Neural progenitor cell (in vitro differentiated cells): ENCODE data around the gene CABLES1. TPM values are rescaled to one million over a fixed set of nuclear protein-coding genes. Genes with fewer than 3 reads are reported as not detected.
A peak's percentile ranks its signal among the peaks of the same experiment; 100 is the strongest.

Experiments used
- DNase-seq: peaks from one replicate; pipeline ENCODE4 v3.0.0-alpha.2; 2016; ENCODE audit warnings: low spot score
- H2AFZ ChIP-seq: fragments of 200-600 bp; sonication (generic); replicated peaks from 2 replicates; pipeline ENCODE4 v1.6.1; 2016; ENCODE audit warnings: antibody characterized with exemption
- H3F3A ChIP-seq: fragments of 200-600 bp; sonication (generic); 2 replicates; pipeline ENCODE4 v1.6.1; 2016; ENCODE audit warnings: antibody characterized with exemption, low read depth
- H3K27ac ChIP-seq: fragments of 200-600 bp; sonication (generic); 2 replicates; pipeline ENCODE4 v1.5.1; 2016; ENCODE audit warnings: mild to moderate bottlenecking
- H3K27me3 ChIP-seq: fragments of 200-600 bp; sonication (generic); 2 replicates; pipeline ENCODE4 v1.6.1; 2016; ENCODE audit warnings: mild to moderate bottlenecking, moderate library complexity
- H3K36me3 ChIP-seq: fragments of 200-600 bp; sonication (generic); 2 replicates; pipeline ENCODE4 v1.5.1; 2016
- H3K4me1 ChIP-seq: fragments of 200-600 bp; sonication (generic); 2 replicates; pipeline ENCODE4 v1.6.1; 2016; ENCODE audit warnings: mixed run types
- H3K4me2 ChIP-seq: fragments of 200-600 bp; sonication (generic); 2 replicates; pipeline ENCODE4 v1.6.1; 2016
- H3K4me3 ChIP-seq: fragments of 200-600 bp; sonication (generic); 2 replicates; pipeline ENCODE4 v1.5.1; 2016
- H3K79me2 ChIP-seq: fragments of 200-600 bp; sonication (generic); 2 replicates; pipeline ENCODE4 v1.6.1; 2016; ENCODE audit warnings: low read depth
- H3K9ac ChIP-seq: fragments of 200-600 bp; sonication (generic); 2 replicates; pipeline ENCODE4 v1.6.1; 2016
- H3K9me3 ChIP-seq: fragments of 200-600 bp; sonication (generic); 2 replicates; pipeline ENCODE4 v1.5.1; 2016; ENCODE audit warnings: low read depth
- H4K20me1 ChIP-seq: fragments of 200-600 bp; sonication (generic); 2 replicates; pipeline ENCODE4 v1.6.1; 2016; ENCODE audit warnings: low read depth
- H3K27ac Mint-ChIP-seq: 3 replicates; pipeline ENCODE4 v1.8.0; 2021; ENCODE audit warnings: mixed read lengths
- H3K27me3 Mint-ChIP-seq: 2 replicates; pipeline ENCODE4 v1.8.0; 2022; ENCODE audit warnings: low read depth, mild to moderate bottlenecking, inconsistent platforms, moderate library complexity, mixed read lengths; ENCODE audit not compliant: insufficient read depth
- H3K36me3 Mint-ChIP-seq: 3 replicates; pipeline ENCODE4 v1.8.0; 2021; ENCODE audit warnings: mixed read lengths
- H3K4me1 Mint-ChIP-seq: 3 replicates; pipeline ENCODE4 v1.8.0; 2021; ENCODE audit warnings: mixed read lengths
- H3K4me3 Mint-ChIP-seq: 3 replicates; pipeline ENCODE4 v1.8.0; 2021; ENCODE audit warnings: mild to moderate bottlenecking, moderate library complexity, mixed read lengths
- H3K9me3 Mint-ChIP-seq: 3 replicates; pipeline ENCODE4 v1.8.0; 2020; ENCODE audit warnings: mixed read lengths
- EZH2 ChIP-seq: fragments of 200-600 bp; sonication (generic); IDR thresholded peaks from 2 replicates; pipeline ENCODE4 v1.6.1; 2017; ENCODE audit warnings: antibody characterized with exemption, mild to moderate bottlenecking, moderate library complexity
- EZH2phosphoT487 ChIP-seq: fragments of 200-600 bp; sonication (generic); IDR thresholded peaks from 2 replicates; pipeline ENCODE4 v1.6.1; 2017; ENCODE audit warnings: antibody characterized with exemption
- total RNA-seq: library from RNA; depleted of rRNA; stranded (reverse); fragments of >200 nt; gene quantifications from 2 replicates; pipeline ENCODE4 v1.2.3, GENCODE V29; 2015; ENCODE audit warnings: low replicate concordance
- TF ChIP-seq, protein P1 (sequence below): fragments of 200-600 bp; sonication (generic); IDR thresholded peaks from 2 replicates; pipeline ENCODE4 v1.5.1; 2017; ENCODE audit warnings: antibody characterized with exemption, mild to moderate bottlenecking

CABLES1 gene
- total RNA-seq, 1 donor from 2014 or later, result 2.8 TPM

DNA sequence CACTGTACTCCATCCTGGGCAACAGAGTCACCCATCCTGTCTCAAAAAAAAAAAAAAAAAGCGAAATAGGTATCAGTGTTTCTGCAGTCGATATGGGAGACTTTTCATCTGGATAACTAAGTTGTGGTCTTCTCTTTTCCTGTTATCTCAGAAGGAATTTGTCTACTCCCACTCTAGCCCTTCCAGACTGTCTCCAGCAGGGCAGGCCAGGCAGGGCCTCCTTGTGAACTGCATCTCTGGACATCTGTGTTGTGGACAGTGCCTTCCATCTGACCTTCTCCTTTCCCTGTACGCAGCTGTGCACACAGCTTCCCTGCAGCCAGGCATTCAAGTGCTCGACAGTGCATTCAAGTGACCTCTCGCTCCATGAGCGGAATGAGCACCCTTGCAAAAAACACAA, 110.2 kb downstream of the CABLES1 start:
- H3K4me2 ChIP-seq, result no peak overlapping the region
- no peaks in the 10 kb centered on the region for H3K36me3 ChIP-seq
- no peak overlapping the region for H3K4me3 Mint-ChIP-seq
- DNase-seq, result no peak
- H3K9me3 ChIP-seq, result no peaks in the 10 kb centered on the region
- H3K27me3 Mint-ChIP-seq, result peaks cover 6% of the 10 kb centered on the region
- H4K20me1 ChIP-seq, result no peaks in the 10 kb centered on the region
- H3K9me3 Mint-ChIP-seq, result peaks cover 11% of the 10 kb centered on the region
- H3K4me1 ChIP-seq, result peaks cover 9% of the 10 kb centered on the region
- peaks cover 17% of the 10 kb centered on the region for H3K4me1 Mint-ChIP-seq
- peaks cover 26% of the 10 kb centered on the region for H3K36me3 Mint-ChIP-seq
- no peaks in the 10 kb centered on the region for H3K79me2 ChIP-seq
- no peak for TF ChIP-seq EZH2
- TF ChIP-seq, protein P1, sequence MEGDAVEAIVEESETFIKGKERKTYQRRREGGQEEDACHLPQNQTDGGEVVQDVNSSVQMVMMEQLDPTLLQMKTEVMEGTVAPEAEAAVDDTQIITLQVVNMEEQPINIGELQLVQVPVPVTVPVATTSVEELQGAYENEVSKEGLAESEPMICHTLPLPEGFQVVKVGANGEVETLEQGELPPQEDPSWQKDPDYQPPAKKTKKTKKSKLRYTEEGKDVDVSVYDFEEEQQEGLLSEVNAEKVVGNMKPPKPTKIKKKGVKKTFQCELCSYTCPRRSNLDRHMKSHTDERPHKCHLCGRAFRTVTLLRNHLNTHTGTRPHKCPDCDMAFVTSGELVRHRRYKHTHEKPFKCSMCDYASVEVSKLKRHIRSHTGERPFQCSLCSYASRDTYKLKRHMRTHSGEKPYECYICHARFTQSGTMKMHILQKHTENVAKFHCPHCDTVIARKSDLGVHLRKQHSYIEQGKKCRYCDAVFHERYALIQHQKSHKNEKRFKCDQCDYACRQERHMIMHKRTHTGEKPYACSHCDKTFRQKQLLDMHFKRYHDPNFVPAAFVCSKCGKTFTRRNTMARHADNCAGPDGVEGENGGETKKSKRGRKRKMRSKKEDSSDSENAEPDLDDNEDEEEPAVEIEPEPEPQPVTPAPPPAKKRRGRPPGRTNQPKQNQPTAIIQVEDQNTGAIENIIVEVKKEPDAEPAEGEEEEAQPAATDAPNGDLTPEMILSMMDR, result no peak
- no peak overlapping the region for H2AFZ ChIP-seq
- no peaks in the 10 kb centered on the region for H3F3A ChIP-seq
- H3K27ac ChIP-seq, result no peak overlapping the region
- H3K9ac ChIP-seq, result no peak overlapping the region
- no peaks in the 10 kb centered on the region for H3K27me3 ChIP-seq
- H3K4me3 ChIP-seq, result no peak overlapping the region
- H3K27ac Mint-ChIP-seq, result no peak overlapping the region

DNA sequence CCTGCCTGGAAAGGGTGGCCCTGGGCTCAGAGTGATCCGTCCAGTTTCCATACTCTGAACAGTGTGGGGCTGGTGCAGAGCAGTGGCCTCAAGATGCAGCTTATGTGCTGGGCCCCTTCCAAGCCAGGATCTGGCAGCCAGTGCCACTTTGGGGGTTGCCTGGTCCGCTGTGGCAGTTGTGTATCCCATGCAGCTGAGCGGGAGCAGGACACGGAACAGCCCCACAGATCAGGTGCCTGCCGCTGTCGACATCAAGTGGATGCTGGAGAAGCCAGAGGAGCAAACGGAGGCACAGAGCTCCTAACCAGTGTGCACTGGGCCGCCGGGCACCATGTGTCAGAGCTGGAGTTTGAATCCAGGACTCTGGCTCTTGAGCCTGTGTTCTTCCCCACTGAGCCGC, 112.0 kb downstream of the CABLES1 start:
- no peak overlapping the region for H2AFZ ChIP-seq
- peaks cover 4% of the 10 kb centered on the region for H3K4me1 ChIP-seq
- no peaks in the 10 kb centered on the region for H3K9me3 ChIP-seq
- H3F3A ChIP-seq, result no peaks in the 10 kb centered on the region
- H3K27ac ChIP-seq, result no peak overlapping the region
- no peaks in the 10 kb centered on the region for H3K27me3 ChIP-seq
- H3K4me2 ChIP-seq, result no peak overlapping the region
- Mint-ChIP-seq H3K4me3 (no peak overlapping the region), H3K36me3 (peaks cover 34% of the 10 kb centered on the region), H3K9me3 (peaks cover 14% of the 10 kb centered on the region), H3K27ac (peak overlapping the region; percentile 37), H3K27me3 (peaks cover 10% of the 10 kb centered on the region), H3K4me1 (peaks cover 13% of the 10 kb centered on the region)
- H3K36me3 ChIP-seq, result no peaks in the 10 kb centered on the region
- TF ChIP-seq EZH2phosphoT487 (no peak), EZH2 (no peak)
- TF ChIP-seq, protein P1, result no peak
- H3K4me3 ChIP-seq, result no peak overlapping the region
- no peaks in the 10 kb centered on the region for H3K79me2 ChIP-seq
- H3K9ac ChIP-seq, result no peak overlapping the region
- H4K20me1 ChIP-seq, result no peaks in the 10 kb centered on the region
- no peak for DNase-seq

DNA sequence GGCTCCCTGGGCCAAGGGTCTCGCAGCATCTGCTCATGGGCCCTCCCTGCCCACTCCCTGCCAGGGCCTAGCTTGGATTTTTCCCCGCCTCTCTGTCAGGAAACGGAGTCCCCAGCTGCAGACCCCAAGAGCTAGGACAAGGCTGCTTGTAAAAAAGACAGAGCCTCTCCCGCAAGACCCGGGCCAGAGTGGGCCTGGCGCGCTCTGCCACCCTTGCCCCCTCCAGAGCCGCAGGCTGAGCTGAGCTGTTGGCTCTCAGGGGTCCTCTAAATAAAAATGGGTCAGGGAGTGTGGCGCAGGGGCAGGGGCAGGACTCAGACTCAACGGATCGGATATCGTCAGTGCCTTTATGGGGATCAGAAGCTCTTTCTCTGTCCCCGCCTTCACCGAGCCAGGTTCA, 112.6 kb downstream of the CABLES1 start:
- Histone ChIP-seq H3K79me2 (no peaks in the 10 kb centered on the region), H4K20me1 (no peaks in the 10 kb centered on the region), H3K9me3 (no peaks in the 10 kb centered on the region), H3K4me2 (no peak overlapping the region), H3F3A (no peaks in the 10 kb centered on the region), H3K36me3 (no peaks in the 10 kb centered on the region), H3K4me1 (peaks cover 4% of the 10 kb centered on the region), H2AFZ (no peak overlapping the region), H3K9ac (no peak overlapping the region), H3K4me3 (no peak overlapping the region), H3K27me3 (no peaks in the 10 kb centered on the region), H3K27ac (no peak overlapping the region)
- no peak overlapping the region for H3K4me3 Mint-ChIP-seq
- peaks cover 14% of the 10 kb centered on the region for H3K9me3 Mint-ChIP-seq
- no peak overlapping the region for H3K27ac Mint-ChIP-seq
- TF ChIP-seq EZH2 (no peak), EZH2phosphoT487 (no peak)
- TF ChIP-seq, protein P1, result no peak
- H3K27me3 Mint-ChIP-seq, result peaks cover 10% of the 10 kb centered on the region
- H3K36me3 Mint-ChIP-seq, result peaks cover 34% of the 10 kb centered on the region
- peaks cover 13% of the 10 kb centered on the region for H3K4me1 Mint-ChIP-seq
- DNase-seq, result no peak
